Measurements from ENCODE around the gene ZNF10.

ZNF10 gene

GRCh38 chr12:133130038-133130807 lies at the start of gene ZNF10, which contains the start of gene ZNF891:
Gene ZNF10 (plus strand): TSS chr12:133130627. CDS start chr12:133144493, 13,866 bp downstream.
Gene ZNF891 (minus strand): TSS chr12:133130274. CDS start chr12:133121918, 8,356 bp downstream.
- peak; percentile 97 to 98 (median 97) for DNase-seq

GRCh38 chr12:133081159-133081780 lies 49.2 kb upstream of the ZNF10 start:
- peak in 2 of 3 experiments; percentile 44 to 77 for DNase-seq

- no peak for DNase-seq
Measured at GRCh38 chr12:133083345-133083744, 47.1 kb upstream of the ZNF10 start.

GRCh38 chr12:133105620-133106019 lies 24.8 kb upstream of the ZNF10 start:
- no peak for DNase-seq

GRCh38 chr12:133106253-133106652 lies 24.2 kb upstream of the ZNF10 start:
- DNase-seq: peak in 1 of 3 experiments; percentile 12

GRCh38 chr12:133107121-133107520 lies 23.3 kb upstream of the ZNF10 start:
- no peak for DNase-seq

GRCh38 chr12:133108150-133108549 lies 22.3 kb upstream of the ZNF10 start:
- no peak for DNase-seq

- no peak for DNase-seq
Measured at GRCh38 chr12:133120385-133121191, 9.8 kb upstream of the ZNF10 start.

- no peak for DNase-seq
Measured at GRCh38 chr12:133124674-133125073, 5.8 kb upstream of the ZNF10 start.

- no peak for DNase-seq
Measured at GRCh38 chr12:133129368-133130037, 924 bp upstream of the ZNF10 start.

- DNase-seq: peak in 2 of 3 experiments; percentile 50 to 87
Measured at GRCh38 chr12:133130808-133131128, 341 bp downstream of the ZNF10 start.

- no peak for DNase-seq
Measured at GRCh38 chr12:133135747-133136146, 5.3 kb downstream of the ZNF10 start.

- DNase-seq: no peak
Measured at GRCh38 chr12:133145981-133146380, 15.6 kb downstream of the ZNF10 start.

- no peak for DNase-seq
Measured at GRCh38 chr12:133156125-133156690, 25.8 kb downstream of the ZNF10 start.

GRCh38 chr12:133165776-133166175 lies 35.3 kb downstream of the ZNF10 start:
- DNase-seq: no peak

- DNase-seq: no peak
Measured at GRCh38 chr12:133172491-133172890, 42.1 kb downstream of the ZNF10 start.

GRCh38 chr12:133174901-133175300 lies 44.5 kb downstream of the ZNF10 start:
- DNase-seq: no peak

- no peak for DNase-seq
Measured at GRCh38 chr12:133180669-133181068, 50.2 kb downstream of the ZNF10 start.

GRCh38 chr12:133181238-133181959 lies 51.0 kb downstream of the ZNF10 start, which contains the start of gene ZNF268:
Gene ZNF268 (plus strand): TSS chr12:133181495. CDS start chr12:133181998, 503 bp downstream.
- DNase-seq: peak; percentile 87 to 94 (median 93)

- no peak for DNase-seq
Measured at GRCh38 chr12:133190176-133190575, 59.7 kb downstream of the ZNF10 start.

- DNase-seq: no peak
Measured at GRCh38 chr12:133192847-133193246, 62.4 kb downstream of the ZNF10 start.

GRCh38 chr12:133201888-133202287 lies 71.5 kb downstream of the ZNF10 start:
- no peak for DNase-seq
